ENCODE data around the gene TTC13. TPM values are rescaled to one million over a fixed set of nuclear protein-coding genes. Genes with fewer than 3 reads are reported as not detected.

Gene TTC13
- total and polyA plus RNA-seq, 10 of the 15 experiments (the other 5 are each of a cell fraction or from before 2014, with no cell fraction given), result 5.8 to 30.8 (median 18.5) TPM

DNA sequence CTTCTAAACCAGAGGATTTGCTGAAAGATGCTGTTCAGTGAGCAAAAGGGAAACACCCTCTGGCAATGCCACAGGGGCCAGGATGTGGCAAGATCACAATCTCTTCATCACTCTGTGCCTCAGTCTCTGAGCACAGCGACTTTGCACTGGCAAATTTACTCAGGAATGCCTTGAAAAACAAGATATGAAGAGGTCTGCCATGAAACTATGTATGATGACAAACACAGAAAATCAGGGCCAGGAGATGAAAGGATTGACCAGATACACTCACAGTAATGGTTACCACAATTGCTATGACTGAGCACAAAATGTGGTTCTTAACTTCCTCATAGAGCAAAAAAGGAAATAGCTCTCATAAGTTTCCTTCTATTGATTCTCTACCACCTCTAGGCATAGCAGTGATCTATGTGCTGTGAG, 5.8 kb downstream of the TTC13 start (continued):
- TF ChIP-seq ATF2 (IDR thresholded peaks at IDR 0.05; ENCODE audit: low read length) (no peak; the same call in 1 of the 2 replicates), DPF2 (IDR thresholded peaks at IDR 0.05) (0 out of 2 replicates have a peak, but pooled peaks have one; percentile 31), MEF2B (IDR thresholded peaks at IDR 0.05; ENCODE audit: partially characterized antibody, poor library complexity, severe bottlenecking) (no peak), SMAD5 (IDR thresholded peaks at IDR 0.05; ENCODE audit: low read depth) (no peak), ZNF274 (IDR thresholded peaks at IDR 0.05; ENCODE audit: insufficient read depth, insufficient read length) (no peak), MEF2A (IDR thresholded peaks at IDR 0.05; ENCODE audit: insufficient read depth, low read depth, low read length) (no peak), IRF4 (IDR thresholded peaks at IDR 0.05; ENCODE audit: low read depth, low read length) (no peak; the same call in 1 of the 2 replicates), KDM1A (IDR thresholded peaks at IDR 0.05; ENCODE audit: borderline replicate concordance) (no peak), ASH2L (IDR thresholded peaks at IDR 0.05; ENCODE audit: borderline replicate concordance, low read depth) (no peak), CEBPB (IDR thresholded peaks at IDR 0.05; ENCODE audit: borderline replicate concordance in 1 of 2, low read depth in 2 of 2, low read length in 2 of 2) (no peak), CHD4 (IDR thresholded peaks at IDR 0.05) (no peak), KLF5 (IDR thresholded peaks at IDR 0.05; ENCODE audit: partially characterized antibody) (no peak), SREBF1 (IDR thresholded peaks at IDR 0.05; ENCODE audit: low read length) (no peak), BCL3 (IDR thresholded peaks at IDR 0.05; ENCODE audit: borderline replicate concordance, insufficient read depth, low read depth, low read length, poor library complexity, severe bottlenecking) (no peak)

Measured in GM12878 (cell line).